ENCODE measurements around the gene GPR132.

The GPR132 gene

GRCh38 chr14:105019861-105020814 lies 45.1 kb downstream of the GPR132 start:
- DNase-seq = peak; percentile 35 to 74 (median 61)

GRCh38 chr14:105018414-105018813 lies 46.8 kb downstream of the GPR132 start:
- DNase-seq = no peak

- no peak for DNase-seq
Measured at GRCh38 chr14:105015905-105016304, 49.3 kb downstream of the GPR132 start.

GRCh38 chr14:105015242-105015641 lies 50.0 kb downstream of the GPR132 start:
- DNase-seq = peak in 1 of 5 experiments; percentile 30

GRCh38 chr14:105014631-105015030 lies 50.6 kb downstream of the GPR132 start:
- no peak for DNase-seq

- no peak for DNase-seq
Measured at GRCh38 chr14:105014032-105014431, 51.2 kb downstream of the GPR132 start.

- no peak for DNase-seq
Measured at GRCh38 chr14:105013150-105013785, 52.0 kb downstream of the GPR132 start.

- no peak for DNase-seq
Measured at GRCh38 chr14:105012171-105012985, 52.9 kb downstream of the GPR132 start.

GRCh38 chr14:105011312-105011990 lies 53.8 kb downstream of the GPR132 start:
- DNase-seq = no peak

GRCh38 chr14:105010891-105011291 lies 54.3 kb downstream of the GPR132 start:
- DNase-seq = no peak

- no peak for DNase-seq
Measured at GRCh38 chr14:105010106-105010505, 55.1 kb downstream of the GPR132 start.

- DNase-seq = no peak
Measured at GRCh38 chr14:105007593-105008264, 57.5 kb downstream of the GPR132 start.

- DNase-seq = no peak
Measured at GRCh38 chr14:105006831-105007592, 58.2 kb downstream of the GPR132 start.

GRCh38 chr14:105005929-105006830 lies 59.0 kb downstream of the GPR132 start:
- DNase-seq = no peak

- no peak for DNase-seq
Measured at GRCh38 chr14:105005329-105005928, 59.8 kb downstream of the GPR132 start.

All from T-helper 2 cell (primary cell).